ENCODE measurements around the gene TMEM256.

- TF ChIP-seq POLR2AphosphoS5 (IDR thresholded peaks at IDR 0.05; ENCODE audit: insufficient read depth, low read depth, low read length) (no peak), CTCF (IDR thresholded peaks at IDR 0.05; ENCODE audit: extremely low read depth in 1 of 2, insufficient read depth in 1 of 2, low read depth in 1 of 2, low read length in 2 of 2) (no peak), MYC (IDR thresholded peaks at IDR 0.05; ENCODE audit: low read depth, low read length) (no peak), POLR2A (IDR thresholded peaks at IDR 0.05; ENCODE audit: low read depth, low read length) (no peak), JUN (IDR thresholded peaks at IDR 0.05; ENCODE audit: borderline replicate concordance, insufficient read depth, insufficient read length, low read depth) (no peak), EZH2 (IDR thresholded peaks at IDR 0.05; ENCODE audit: borderline replicate concordance, low read depth, low read length, severe bottlenecking) (no peak), FOS (IDR thresholded peaks at IDR 0.05; ENCODE audit: borderline replicate concordance, insufficient read depth, low read length) (no peak), GATA2 (IDR thresholded peaks at IDR 0.05; ENCODE audit: insufficient read depth, insufficient read length, low read depth, low read length) (no peak)
- TF ChIP-seq, protein P1, sequence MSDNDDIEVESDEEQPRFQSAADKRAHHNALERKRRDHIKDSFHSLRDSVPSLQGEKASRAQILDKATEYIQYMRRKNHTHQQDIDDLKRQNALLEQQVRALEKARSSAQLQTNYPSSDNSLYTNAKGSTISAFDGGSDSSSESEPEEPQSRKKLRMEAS (IDR thresholded peaks at IDR 0.05; ENCODE audit: insufficient read depth, insufficient read length): no peak
These were observed 27.3 kb upstream of the TMEM256 start for GRCh38 chr17:7431231-7431630.

Measured in endothelial cell of umbilical vein (primary cell).